ENCODE data around the gene TIMP3. TPM values are rescaled to one million over a fixed set of nuclear protein-coding genes. Genes with fewer than 3 reads are reported as not detected.

TIMP3 gene
- total and polyA plus RNA-seq, 8 donors: 30.4 to 248 (median 107) TPM

GRCh38 chr22:32861330-32861729, 59.8 kb downstream of the TIMP3 start:
- intact Hi-C loops (cut with DNase I; ENCODE audit: low total_unique reads): no loop called here
- Histone ChIP-seq H3K36me3 (peaks cover 33 to 58% (median 49%) of the 10 kb centered on the region in 4 donors), H3K9me3 (no peaks in the 10 kb centered on the region), H3K4me1 (no peaks in the 10 kb centered on the region), H3K27me3 (no peaks in the 10 kb centered on the region), H3K27ac (no peak overlapping the region), H3K4me3 (no peak overlapping the region)
- TF ChIP-seq, protein P1, sequence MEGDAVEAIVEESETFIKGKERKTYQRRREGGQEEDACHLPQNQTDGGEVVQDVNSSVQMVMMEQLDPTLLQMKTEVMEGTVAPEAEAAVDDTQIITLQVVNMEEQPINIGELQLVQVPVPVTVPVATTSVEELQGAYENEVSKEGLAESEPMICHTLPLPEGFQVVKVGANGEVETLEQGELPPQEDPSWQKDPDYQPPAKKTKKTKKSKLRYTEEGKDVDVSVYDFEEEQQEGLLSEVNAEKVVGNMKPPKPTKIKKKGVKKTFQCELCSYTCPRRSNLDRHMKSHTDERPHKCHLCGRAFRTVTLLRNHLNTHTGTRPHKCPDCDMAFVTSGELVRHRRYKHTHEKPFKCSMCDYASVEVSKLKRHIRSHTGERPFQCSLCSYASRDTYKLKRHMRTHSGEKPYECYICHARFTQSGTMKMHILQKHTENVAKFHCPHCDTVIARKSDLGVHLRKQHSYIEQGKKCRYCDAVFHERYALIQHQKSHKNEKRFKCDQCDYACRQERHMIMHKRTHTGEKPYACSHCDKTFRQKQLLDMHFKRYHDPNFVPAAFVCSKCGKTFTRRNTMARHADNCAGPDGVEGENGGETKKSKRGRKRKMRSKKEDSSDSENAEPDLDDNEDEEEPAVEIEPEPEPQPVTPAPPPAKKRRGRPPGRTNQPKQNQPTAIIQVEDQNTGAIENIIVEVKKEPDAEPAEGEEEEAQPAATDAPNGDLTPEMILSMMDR (IDR thresholded peaks at IDR 0.05): no peak
- TF ChIP-seq POLR2AphosphoS5 (IDR thresholded peaks at IDR 0.05) (no peak), EP300 (IDR thresholded peaks at IDR 0.05) (no peak), POLR2A (IDR thresholded peaks at IDR 0.05) (no peak)
- DNase-seq: no peak
- WGBS, 5 donors: 86 to 97% (median 92%) methylated on average over 4 to 5 of the region's 5 CpGs

GRCh38 chr22:32862083-32862482, 60.6 kb downstream of the TIMP3 start:
- intact Hi-C loops (cut with DNase I; ENCODE audit: low total_unique reads): no loop called here
- WGBS, 5 donors: 79 to 87% (median 81%) methylated on average over 4 of the region's 4 CpGs
- H3K36me3 ChIP-seq: peaks cover 30 to 53% (median 45%) of the 10 kb centered on the region in 4 donors

DNA sequence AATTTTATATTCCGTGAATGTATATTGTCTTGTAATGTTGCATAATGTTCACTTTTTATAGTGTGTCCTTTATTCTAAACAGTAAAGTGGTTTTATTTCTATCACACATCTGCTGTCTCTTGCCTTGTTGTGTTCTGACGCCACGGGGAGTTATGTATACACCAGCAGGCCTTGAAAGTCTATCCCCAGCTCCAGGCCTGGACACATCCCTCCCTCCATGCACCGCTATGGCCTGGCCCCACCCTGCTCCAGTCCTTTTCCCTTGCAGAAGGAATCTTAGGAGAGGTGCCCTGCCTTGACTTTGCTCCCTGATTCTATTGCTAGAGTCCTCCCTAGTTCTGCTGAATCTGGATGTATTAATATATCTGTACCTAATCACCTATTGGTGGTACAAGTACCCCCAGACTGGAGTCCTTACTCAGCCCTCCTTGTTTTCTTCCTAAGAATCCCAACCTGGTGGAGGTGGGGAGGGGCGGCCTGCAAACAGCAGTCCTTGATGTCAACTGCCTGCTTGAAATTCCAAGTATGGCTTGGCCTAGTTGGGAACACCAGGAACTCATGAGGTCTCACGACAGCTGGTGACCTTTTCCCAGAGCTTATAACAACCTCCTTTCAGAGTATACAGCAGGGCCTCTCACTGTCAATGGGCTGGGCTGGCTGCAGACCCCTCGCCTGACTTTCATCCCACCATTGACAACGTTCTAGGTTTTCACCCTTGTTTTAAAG, 61.6 kb downstream of the TIMP3 start:
- DNase-seq: no peak
- Histone ChIP-seq H3K4me1 (no peaks in the 10 kb centered on the region), H3K27ac (no peak overlapping the region), H3K9me3 (no peaks in the 10 kb centered on the region), H3K27me3 (no peaks in the 10 kb centered on the region), H3K36me3 (peaks cover 20 to 43% (median 35%) of the 10 kb centered on the region in 4 donors), H3K4me3 (no peak overlapping the region)
- WGBS, 5 donors: 65 to 80% (median 76%) methylated on average over 8 of the region's 8 CpGs
- intact Hi-C loops (cut with DNase I; ENCODE audit: low total_unique reads): no loop called here
- TF ChIP-seq, protein P1 (IDR thresholded peaks at IDR 0.05): no peak
- TF ChIP-seq POLR2A (IDR thresholded peaks at IDR 0.05) (no peak), EP300 (IDR thresholded peaks at IDR 0.05) (no peak), POLR2AphosphoS5 (IDR thresholded peaks at IDR 0.05) (no peak)

More at GRCh38 chr22:32862083-32862482, 60.6 kb downstream of the TIMP3 start:
- no peak for DNase-seq
- Histone ChIP-seq H3K4me3 (no peak overlapping the region), H3K9me3 (no peaks in the 10 kb centered on the region), H3K27ac (no peak overlapping the region), H3K4me1 (no peaks in the 10 kb centered on the region), H3K27me3 (no peaks in the 10 kb centered on the region)
- TF ChIP-seq, protein P1 (IDR thresholded peaks at IDR 0.05): no peak
- TF ChIP-seq POLR2AphosphoS5 (IDR thresholded peaks at IDR 0.05) (no peak), EP300 (IDR thresholded peaks at IDR 0.05) (no peak), POLR2A (IDR thresholded peaks at IDR 0.05) (no peak)

- peaks cover 10 to 34% (median 25%) of the 10 kb centered on the region in 4 donors for H3K36me3 ChIP-seq
- TF ChIP-seq EP300 (IDR thresholded peaks at IDR 0.05) (no peak), POLR2AphosphoS5 (IDR thresholded peaks at IDR 0.05) (no peak), POLR2A (IDR thresholded peaks at IDR 0.05) (no peak)
- TF ChIP-seq, protein P1 (IDR thresholded peaks at IDR 0.05): no peak
- WGBS, 5 donors: 85 to 94% (median 92%) methylated on average over 3 of the region's 3 CpGs
- no peak overlapping the region for H3K27ac ChIP-seq
- H3K4me3 ChIP-seq: no peak overlapping the region
- no peak for DNase-seq
- no peaks in the 10 kb centered on the region for H3K27me3 ChIP-seq
- no peaks in the 10 kb centered on the region for H3K9me3 ChIP-seq
- H3K4me1 ChIP-seq: no peaks in the 10 kb centered on the region
- intact Hi-C loops (cut with DNase I; ENCODE audit: low total_unique reads): no loop called here
These were observed 62.5 kb downstream of the TIMP3 start for GRCh38 chr22:32864041-32864440.

Measured in stomach (tissue), 9 donors.